Measurements from ENCODE around the gene ACBD6. TPM values are rescaled to one million over a fixed set of nuclear protein-coding genes. Genes with fewer than 3 reads are reported as not detected.

The ACBD6 gene
- total RNA-seq, 3 donors from 2014 or later: 42.6 to 50.1 (median 48.8) TPM

DNA sequence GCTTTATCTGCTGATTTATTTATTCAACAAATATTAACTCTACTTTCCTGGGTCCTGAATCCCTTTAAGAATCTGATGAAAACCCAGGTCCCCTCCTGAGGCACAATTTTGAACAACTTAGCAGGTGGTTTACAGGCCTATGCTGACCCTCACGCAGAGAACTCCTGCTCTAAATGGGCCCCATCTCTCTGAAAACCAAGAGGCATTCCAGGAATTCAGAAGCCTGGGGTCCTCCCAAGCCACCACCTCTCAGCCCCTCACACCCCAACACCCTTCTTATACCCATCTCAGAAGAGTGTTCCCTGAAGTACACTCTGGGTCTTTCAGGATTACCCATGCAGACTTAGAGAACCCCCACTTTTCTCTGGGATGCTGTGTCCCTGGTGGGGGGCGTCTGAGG, 237.8 kb downstream of the ACBD6 start:
- DNase-seq (ENCODE audit: low spot score in 2 of 2): no peak
- H3K4me1 ChIP-seq: no peaks in the 10 kb centered on the region
- no peak overlapping the region for H3K4me3 ChIP-seq
- no peaks in the 10 kb centered on the region for H3K36me3 ChIP-seq
- TF ChIP-seq POLR2A (IDR thresholded peaks at IDR 0.05) (no peak), POLR2AphosphoS5 (IDR thresholded peaks at IDR 0.05) (no peak)
- TF ChIP-seq, protein P1, sequence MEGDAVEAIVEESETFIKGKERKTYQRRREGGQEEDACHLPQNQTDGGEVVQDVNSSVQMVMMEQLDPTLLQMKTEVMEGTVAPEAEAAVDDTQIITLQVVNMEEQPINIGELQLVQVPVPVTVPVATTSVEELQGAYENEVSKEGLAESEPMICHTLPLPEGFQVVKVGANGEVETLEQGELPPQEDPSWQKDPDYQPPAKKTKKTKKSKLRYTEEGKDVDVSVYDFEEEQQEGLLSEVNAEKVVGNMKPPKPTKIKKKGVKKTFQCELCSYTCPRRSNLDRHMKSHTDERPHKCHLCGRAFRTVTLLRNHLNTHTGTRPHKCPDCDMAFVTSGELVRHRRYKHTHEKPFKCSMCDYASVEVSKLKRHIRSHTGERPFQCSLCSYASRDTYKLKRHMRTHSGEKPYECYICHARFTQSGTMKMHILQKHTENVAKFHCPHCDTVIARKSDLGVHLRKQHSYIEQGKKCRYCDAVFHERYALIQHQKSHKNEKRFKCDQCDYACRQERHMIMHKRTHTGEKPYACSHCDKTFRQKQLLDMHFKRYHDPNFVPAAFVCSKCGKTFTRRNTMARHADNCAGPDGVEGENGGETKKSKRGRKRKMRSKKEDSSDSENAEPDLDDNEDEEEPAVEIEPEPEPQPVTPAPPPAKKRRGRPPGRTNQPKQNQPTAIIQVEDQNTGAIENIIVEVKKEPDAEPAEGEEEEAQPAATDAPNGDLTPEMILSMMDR (IDR thresholded peaks at IDR 0.05): no peak
- no peaks in the 10 kb centered on the region for H3K9me3 ChIP-seq
- peaks cover 0 to 12% of the 10 kb centered on the region in 2 donors for H3K27me3 ChIP-seq
- intact Hi-C loops (cut with DNase I; ENCODE audit: low total_unique reads): no loop called here
- H3K27ac ChIP-seq: no peak overlapping the region

DNA sequence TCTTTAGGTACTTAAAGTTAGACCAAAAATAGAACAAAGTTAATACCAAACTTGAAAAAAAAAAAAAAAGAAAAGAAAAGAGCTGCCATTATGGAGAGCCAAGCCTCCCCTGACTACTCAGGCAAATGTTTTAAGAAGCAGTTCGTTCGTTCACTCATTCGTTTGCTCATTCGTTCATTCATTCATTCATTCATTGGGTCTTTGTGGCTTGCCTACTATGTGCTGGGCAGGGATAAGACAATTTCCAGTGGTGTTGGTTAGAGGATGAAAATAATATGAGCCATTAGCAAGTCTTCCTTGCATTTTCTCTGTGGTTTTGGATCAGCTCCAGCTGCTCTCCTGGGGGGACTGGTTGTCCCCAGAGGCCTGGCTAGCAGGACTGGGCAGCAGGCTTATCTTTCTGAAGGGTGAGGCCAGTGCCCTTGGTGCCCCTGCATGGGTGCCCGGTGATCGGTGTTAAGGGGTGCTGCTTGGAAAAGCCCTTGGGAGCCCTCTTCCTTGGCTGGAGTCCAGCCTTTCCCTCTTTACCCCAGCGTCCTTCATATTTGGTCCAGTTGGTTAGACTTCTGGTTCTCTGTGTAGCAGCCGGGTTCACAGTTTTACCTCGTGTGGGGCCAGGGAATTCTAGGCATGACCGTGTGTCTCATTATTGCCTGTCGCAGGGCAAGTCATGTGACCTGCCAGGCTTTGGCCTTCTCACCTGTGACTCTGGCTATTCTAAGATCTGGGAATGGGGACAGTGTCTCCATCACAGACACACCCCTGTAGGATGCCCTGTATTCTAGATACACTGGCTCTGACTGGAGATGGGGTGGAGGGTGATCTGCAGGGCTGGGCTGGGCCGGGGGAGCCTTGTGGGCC, 239.5 kb downstream of the ACBD6 start:
- intact Hi-C loops (cut with DNase I; ENCODE audit: low total_unique reads): no loop called here
- no peaks in the 10 kb centered on the region for H3K9me3 ChIP-seq
- no peak for DNase-seq (ENCODE audit: low spot score in 2 of 2)
- no peak overlapping the region for H3K4me3 ChIP-seq
- H3K27ac ChIP-seq: no peak overlapping the region
- TF ChIP-seq, protein P1 (IDR thresholded peaks at IDR 0.05): no peak
- TF ChIP-seq POLR2AphosphoS5 (IDR thresholded peaks at IDR 0.05) (no peak), POLR2A (IDR thresholded peaks at IDR 0.05) (no peak)
- H3K36me3 ChIP-seq: no peaks in the 10 kb centered on the region
- no peaks in the 10 kb centered on the region for H3K4me1 ChIP-seq
- peaks cover 0 to 29% of the 10 kb centered on the region in 2 donors for H3K27me3 ChIP-seq

DNA sequence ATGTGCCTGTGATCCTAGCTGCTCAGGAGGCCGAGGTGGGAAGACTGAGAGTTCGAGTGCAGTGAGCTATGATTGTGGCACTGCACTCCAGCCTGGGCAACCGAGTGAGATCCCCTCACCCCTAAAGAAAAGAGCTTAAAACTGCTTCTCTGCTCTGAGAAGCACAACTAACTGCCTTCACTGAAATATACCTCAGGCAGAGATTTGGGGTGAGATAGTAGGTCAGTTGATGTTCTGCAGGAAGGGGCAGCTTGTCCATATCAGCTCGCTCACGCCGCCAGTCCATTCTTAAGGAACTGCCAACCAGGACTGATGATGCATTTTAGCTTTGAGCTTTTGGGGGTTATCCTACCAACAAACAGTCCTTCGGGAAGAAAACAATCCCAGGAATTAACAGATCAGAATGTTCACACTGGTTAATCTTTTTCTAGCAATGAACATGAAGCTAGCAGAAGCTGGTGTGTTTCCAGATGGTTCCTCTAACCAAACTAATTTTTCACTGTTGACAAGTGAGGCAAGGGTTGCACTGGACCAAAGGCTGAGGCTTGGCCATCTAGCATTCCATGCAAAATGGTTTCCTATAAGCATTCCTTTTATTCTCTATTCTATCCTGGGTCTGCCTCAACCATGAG, 240.7 kb downstream of the ACBD6 start:
- Histone ChIP-seq H3K4me1 (no peaks in the 10 kb centered on the region), H3K4me3 (no peak overlapping the region), H3K36me3 (no peaks in the 10 kb centered on the region), H3K27ac (no peak overlapping the region), H3K27me3 (peaks cover 0 to 39% of the 10 kb centered on the region in 2 donors), H3K9me3 (no peaks in the 10 kb centered on the region)
- intact Hi-C loops (cut with DNase I; ENCODE audit: low total_unique reads): no loop called here
- no peak for DNase-seq (ENCODE audit: low spot score in 2 of 2)
- TF ChIP-seq POLR2A (IDR thresholded peaks at IDR 0.05) (no peak), POLR2AphosphoS5 (IDR thresholded peaks at IDR 0.05) (no peak)
- TF ChIP-seq, protein P1 (IDR thresholded peaks at IDR 0.05): no peak

DNA sequence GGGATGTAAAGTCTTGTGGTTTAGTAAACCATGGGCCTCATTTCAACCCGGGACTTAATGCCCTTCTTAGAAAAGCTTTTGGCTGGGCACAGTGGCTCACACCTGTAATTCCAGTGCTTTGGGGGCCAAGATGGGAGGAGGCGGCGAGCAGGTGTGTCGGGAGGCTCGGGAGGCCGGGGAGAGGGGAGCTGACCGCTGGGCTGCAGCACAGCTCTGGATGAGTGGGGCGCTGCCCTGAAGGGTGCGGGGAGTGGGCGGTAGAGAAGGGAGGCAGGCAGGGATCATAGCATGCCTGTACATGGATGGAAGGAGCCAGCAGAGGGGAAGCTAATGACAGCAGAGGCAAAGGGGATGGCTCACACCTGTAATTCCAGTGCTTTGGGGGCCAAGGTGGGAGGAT, 241.3 kb downstream of the ACBD6 start:
- no peaks in the 10 kb centered on the region for H3K9me3 ChIP-seq
- DNase-seq (ENCODE audit: low spot score in 2 of 2): no peak
- peaks cover 0 to 45% of the 10 kb centered on the region in 2 donors for H3K27me3 ChIP-seq

More for the DNA sequence above, 241.3 kb downstream of the ACBD6 start:
- no peak overlapping the region for H3K27ac ChIP-seq
- no peaks in the 10 kb centered on the region for H3K36me3 ChIP-seq
- no peaks in the 10 kb centered on the region for H3K4me1 ChIP-seq
- no peak overlapping the region for H3K4me3 ChIP-seq
- TF ChIP-seq POLR2AphosphoS5 (IDR thresholded peaks at IDR 0.05) (no peak), POLR2A (IDR thresholded peaks at IDR 0.05) (no peak)
- TF ChIP-seq, protein P1 (IDR thresholded peaks at IDR 0.05): no peak
- intact Hi-C loops (cut with DNase I; ENCODE audit: low total_unique reads): no loop called here

Measured in breast epithelium (tissue), 4 donors.